ENCODE measurements around the gene NRROS. TPM values are rescaled to one million over a fixed set of nuclear protein-coding genes. Genes with fewer than 3 reads are reported as not detected.
"Not testable (repeated sequence)": the region's sequence is repeated elsewhere in the genome, so short reads cannot be mapped to it uniquely, and the experiment has no call there.

The NRROS gene
- total RNA-seq, 1 donor = 2.9 TPM

DNA sequence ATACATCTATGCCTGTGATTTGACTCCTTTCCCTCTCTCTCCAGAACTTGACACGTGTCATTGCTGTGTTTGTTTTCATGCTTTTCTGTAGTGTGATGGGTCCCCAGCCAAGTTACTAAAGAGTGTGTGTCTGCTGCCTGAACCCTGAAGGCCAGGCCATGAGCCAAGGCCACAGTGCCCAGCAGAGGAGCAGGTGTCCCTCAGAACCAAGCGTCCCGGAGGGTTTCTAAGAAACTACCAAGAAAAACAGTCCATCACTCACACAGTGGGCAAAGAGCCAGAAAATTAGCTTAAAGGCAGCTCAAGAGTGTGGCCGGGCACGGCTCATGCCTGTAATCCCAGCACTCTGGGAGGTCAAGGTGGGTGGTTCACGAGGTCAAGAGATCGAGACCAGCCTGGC, 35.8 kb upstream of the NRROS start:
- no peak for DNase-seq (ENCODE audit: low read depth)
- TF ChIP-seq, protein P1, sequence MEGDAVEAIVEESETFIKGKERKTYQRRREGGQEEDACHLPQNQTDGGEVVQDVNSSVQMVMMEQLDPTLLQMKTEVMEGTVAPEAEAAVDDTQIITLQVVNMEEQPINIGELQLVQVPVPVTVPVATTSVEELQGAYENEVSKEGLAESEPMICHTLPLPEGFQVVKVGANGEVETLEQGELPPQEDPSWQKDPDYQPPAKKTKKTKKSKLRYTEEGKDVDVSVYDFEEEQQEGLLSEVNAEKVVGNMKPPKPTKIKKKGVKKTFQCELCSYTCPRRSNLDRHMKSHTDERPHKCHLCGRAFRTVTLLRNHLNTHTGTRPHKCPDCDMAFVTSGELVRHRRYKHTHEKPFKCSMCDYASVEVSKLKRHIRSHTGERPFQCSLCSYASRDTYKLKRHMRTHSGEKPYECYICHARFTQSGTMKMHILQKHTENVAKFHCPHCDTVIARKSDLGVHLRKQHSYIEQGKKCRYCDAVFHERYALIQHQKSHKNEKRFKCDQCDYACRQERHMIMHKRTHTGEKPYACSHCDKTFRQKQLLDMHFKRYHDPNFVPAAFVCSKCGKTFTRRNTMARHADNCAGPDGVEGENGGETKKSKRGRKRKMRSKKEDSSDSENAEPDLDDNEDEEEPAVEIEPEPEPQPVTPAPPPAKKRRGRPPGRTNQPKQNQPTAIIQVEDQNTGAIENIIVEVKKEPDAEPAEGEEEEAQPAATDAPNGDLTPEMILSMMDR (IDR thresholded peaks at IDR 0.05; ENCODE audit: insufficient read depth, low read length) = no peak

DNA sequence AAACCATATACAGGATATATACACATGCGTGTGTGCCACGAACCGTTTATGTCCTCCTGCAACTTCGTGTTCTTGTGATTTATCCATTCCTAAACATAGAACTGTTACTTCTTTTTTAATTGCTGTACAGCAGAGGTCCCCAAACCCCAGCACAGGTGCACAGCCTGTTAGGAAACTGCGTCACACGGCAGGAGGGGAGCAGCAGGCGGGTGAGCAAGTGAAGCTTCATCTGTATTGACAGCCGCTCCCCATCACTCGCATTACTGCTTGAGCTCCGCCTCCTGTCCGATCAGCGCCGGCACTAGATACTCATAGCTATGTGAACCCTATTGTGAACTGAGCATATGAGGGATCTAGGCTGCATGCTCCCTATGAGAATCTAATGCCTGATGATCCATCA, 34.9 kb upstream of the NRROS start:
- no peak overlapping the region for H3K4me3 ChIP-seq (ENCODE audit: low read depth, low read length)
- TF ChIP-seq, protein P1 (IDR thresholded peaks at IDR 0.05; ENCODE audit: insufficient read depth, low read length) = no peak
- no peak for DNase-seq (ENCODE audit: low read depth)

More for the DNA sequence above, 35.8 kb upstream of the NRROS start:
- H3K4me3 ChIP-seq (ENCODE audit: low read depth, low read length) = no peak overlapping the region

DNA sequence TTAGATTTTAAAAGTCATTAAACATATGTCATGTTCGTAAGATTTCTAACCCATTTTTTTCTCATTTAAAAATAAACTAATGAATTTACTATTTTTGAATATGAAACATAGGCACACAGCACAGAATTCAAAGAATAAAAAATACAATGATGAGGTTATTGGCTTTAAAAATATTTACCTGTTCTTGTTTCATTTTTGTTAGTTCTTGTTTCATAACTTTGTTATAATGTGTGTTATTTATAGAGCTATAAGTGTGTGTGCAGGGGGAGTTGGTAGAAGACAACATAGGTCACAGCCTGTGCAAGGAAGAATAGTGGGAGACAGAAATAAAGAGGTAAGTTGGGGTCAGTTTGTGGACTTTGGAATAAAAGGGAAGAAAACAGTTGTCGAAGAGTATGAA, 30.8 kb upstream of the NRROS start:
- H3K4me3 ChIP-seq (ENCODE audit: low read depth, low read length) = no peak overlapping the region
- TF ChIP-seq, protein P1 (IDR thresholded peaks at IDR 0.05; ENCODE audit: insufficient read depth, low read length) = no peak
- DNase-seq (ENCODE audit: low read depth) = no peak

DNA sequence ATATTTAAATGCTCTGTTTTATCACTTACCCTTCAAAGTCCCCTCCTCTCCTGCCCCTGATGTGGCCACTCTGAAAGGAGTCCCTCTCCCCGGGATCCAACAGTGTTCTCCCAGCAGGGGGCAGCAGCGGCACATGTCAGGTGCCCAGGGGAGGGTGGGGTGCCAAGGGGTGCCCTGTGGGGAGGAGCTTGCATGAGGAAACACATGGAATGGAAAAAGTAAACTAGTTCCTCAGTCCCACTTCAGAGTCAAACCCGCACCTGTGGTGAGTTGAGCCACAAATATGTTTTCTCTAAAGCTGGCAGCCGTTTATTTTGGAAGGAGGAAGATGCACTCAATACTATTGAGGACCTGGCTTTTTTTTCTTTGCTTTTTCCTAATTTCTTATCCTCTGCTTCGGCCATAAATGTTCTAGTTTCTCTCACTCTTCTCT, 30.1 kb upstream of the NRROS start:
- TF ChIP-seq, protein P1 (IDR thresholded peaks at IDR 0.05; ENCODE audit: insufficient read depth, low read length) = peak; percentile 89
- peak; percentile 80 for DNase-seq (ENCODE audit: low read depth)
- H3K4me3 ChIP-seq (ENCODE audit: low read depth, low read length) = no peak overlapping the region

DNA sequence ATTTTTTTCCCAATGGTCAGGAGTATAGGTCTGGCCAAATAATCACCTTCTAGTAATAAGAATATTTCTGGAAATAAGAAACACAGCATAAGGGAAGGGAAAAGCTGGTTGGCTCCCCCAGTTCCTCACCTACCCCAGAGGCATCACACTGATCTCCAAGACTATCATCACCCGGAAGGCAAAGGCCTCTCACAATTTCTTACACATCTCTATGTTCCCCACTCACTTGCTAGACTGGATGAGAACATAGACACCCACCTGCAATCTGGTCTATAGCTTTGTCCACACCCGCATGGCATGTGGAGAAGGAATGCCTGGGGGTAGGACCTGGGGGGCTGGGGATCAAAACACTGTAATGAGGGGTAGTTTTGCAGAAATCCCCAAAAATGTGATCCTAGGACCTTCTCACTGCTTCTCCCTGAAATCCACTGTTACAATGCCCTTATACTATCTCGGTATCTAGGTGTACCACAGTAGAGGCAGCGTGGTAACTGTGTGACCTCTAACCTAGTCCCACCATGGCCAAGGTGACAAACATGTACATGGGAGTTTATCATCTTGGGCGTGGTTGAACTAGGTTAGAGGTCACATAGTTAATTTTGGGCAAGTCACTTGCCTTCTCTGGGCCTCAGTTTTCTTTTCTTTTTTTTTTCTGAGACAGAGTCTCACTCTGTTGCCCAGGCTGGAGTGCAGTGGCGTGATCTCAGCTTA, 29.5 kb upstream of the NRROS start:
- no peak overlapping the region for H3K4me3 ChIP-seq (ENCODE audit: low read depth, low read length)
- TF ChIP-seq, protein P1 (IDR thresholded peaks at IDR 0.05; ENCODE audit: insufficient read depth, low read length) = no peak
- no peak for DNase-seq (ENCODE audit: low read depth)

DNA sequence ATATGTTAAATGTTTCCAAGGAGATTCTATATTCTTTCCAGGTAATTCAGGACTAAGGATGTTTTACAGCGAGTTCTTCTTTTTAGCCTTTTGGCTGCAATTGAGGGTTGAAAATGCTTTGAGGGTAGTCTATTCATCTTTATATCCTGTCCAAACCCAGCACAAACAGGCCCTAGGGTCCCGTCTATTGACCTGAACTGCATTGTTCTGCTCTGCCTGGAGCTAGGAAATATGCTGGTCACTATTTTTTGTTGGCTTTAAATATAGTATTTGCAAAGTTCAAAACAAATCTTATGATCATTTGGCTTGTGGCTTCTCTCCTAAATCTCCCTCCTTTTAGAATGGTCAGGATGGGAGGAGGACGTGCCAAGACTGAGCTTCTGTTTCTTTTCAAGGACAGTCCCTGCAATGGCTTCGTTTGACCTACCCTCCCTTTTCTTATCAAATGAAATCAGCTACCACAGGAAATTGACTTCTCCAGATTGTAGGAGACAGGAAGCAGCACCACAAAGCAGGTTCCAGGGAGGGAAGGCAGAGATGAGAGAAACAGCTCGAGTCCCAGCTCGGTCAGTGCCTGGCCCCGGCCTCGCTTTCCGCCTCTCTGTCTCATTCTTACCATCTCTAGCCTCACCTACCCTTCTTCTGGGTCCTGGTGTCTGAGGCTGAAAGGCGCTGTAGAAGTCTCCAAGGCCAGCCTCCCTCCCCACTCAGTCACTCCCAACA, 27.6 kb upstream of the NRROS start:
- TF ChIP-seq, protein P1 (IDR thresholded peaks at IDR 0.05; ENCODE audit: insufficient read depth, low read length) = no peak
- no peak overlapping the region for H3K4me3 ChIP-seq (ENCODE audit: low read depth, low read length)
- DNase-seq (ENCODE audit: low read depth) = no peak

DNA sequence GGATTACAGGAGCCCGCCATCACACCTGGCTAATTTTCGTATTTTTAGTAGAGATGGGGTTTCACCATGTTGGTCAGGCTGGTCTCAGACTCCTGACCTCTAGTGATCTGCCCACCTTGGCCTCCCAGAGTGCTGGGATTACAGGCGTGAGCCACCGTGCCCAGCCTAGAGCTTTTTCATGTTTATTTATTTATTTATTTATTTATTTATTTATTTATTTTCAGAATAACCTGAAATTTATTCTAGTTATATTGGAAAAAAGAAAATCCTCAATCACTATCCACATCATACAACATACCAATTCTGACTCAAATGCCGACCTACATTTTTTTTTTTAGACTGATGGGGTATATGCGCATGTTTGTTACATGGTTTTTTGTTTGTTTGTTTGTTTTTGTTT, 24.3 kb upstream of the NRROS start:
- H3K4me3 ChIP-seq (ENCODE audit: low read depth, low read length); DNase-seq (ENCODE audit: low read depth): not testable (repeated sequence)
